SH-SY5Y (cell line): ENCODE measurements around the gene UCK1.

Experiments used
- GATA2 ChIP-seq: IDR thresholded peaks from 2 replicates; pipeline ENCODE4 v1.6.1; 2011; ENCODE audit warnings: mild to moderate bottlenecking, low read depth, low read length
- GATA3 ChIP-seq: IDR thresholded peaks from 2 replicates; pipeline ENCODE4 v1.6.1; 2011; ENCODE audit warnings: low read depth, mild to moderate bottlenecking, low read length, moderate library complexity

- TF ChIP-seq GATA3 (no peak), GATA2 (no peak)
These were observed 12.5 kb downstream of the UCK1 start for GRCh38 chr9:131518553-131518952.
